CD8-positive, alpha-beta memory T cell (primary cell): ENCODE measurements around the gene DNAH7. TPM values are rescaled to one million over a fixed set of nuclear protein-coding genes. Genes with fewer than 3 reads are reported as not detected.

Experiments used
- CTCF ChIA-PET: fragments of 350-600 bp; sonication (Branson Sonifier 250); formaldehyde crosslinking; loops from one replicate; lab custom pipeline; 2021; ENCODE audit warnings: antibody characterized with exemption; lab: Charles Lee
- POLR2A ChIA-PET: fragments of 350-600 bp; sonication (Branson Sonifier 250); formaldehyde crosslinking; loops from one replicate; lab custom pipeline; 2021; ENCODE audit warnings: antibody characterized with exemption; lab: Charles Lee
- DNase-seq, 5 donors: peaks; one replicate each; pipeline versions ENCODE4 v3.0.0 to v3.0.0-alpha.2; 2020 to 2022; ENCODE audit warnings: mixed read lengths in 1 of 5
- H3K27ac ChIP-seq: one replicate; pipeline ENCODE4 v1.7.0; 2013; ENCODE audit warnings: low read depth, mild to moderate bottlenecking, low read length, moderate library complexity
- H3K27me3 ChIP-seq: 2 replicates; pipeline ENCODE4 v1.7.0; 2013; ENCODE audit warnings: low read length, mild to moderate bottlenecking; ENCODE audit not compliant: insufficient read depth, poor library complexity, severe bottlenecking
- H3K36me3 ChIP-seq: 2 replicates; pipeline ENCODE4 v1.7.0; 2013; ENCODE audit warnings: mild to moderate bottlenecking, low read length, moderate library complexity; ENCODE audit not compliant: insufficient read depth
- H3K4me1 ChIP-seq: 2 replicates; pipeline ENCODE4 v1.7.0; 2013; ENCODE audit warnings: mild to moderate bottlenecking, low read length, moderate library complexity; ENCODE audit not compliant: insufficient read depth
- H3K4me3 ChIP-seq: 2 replicates; pipeline ENCODE4 v1.7.0; 2013; ENCODE audit warnings: mild to moderate bottlenecking, low read length
- H3K9me3 ChIP-seq: 2 replicates; pipeline ENCODE4 v1.7.0; 2013; ENCODE audit warnings: mild to moderate bottlenecking, low read length
- H3K27ac Mint-ChIP-seq, 8 donors: one replicate each; pipeline ENCODE4 v1.8.0; 2020 to 2021; ENCODE audit warnings: mixed read lengths in 8 of 8, mild to moderate bottlenecking in 6 of 8, inconsistent platforms in 3 of 8, moderate library complexity in 3 of 8
- H3K27me3 Mint-ChIP-seq, 2 donors: one replicate each; pipeline ENCODE4 v1.8.0; 2020 to 2021; ENCODE audit warnings: mixed read lengths in 2 of 2, mild to moderate bottlenecking in 1 of 2, moderate library complexity in 1 of 2
- H3K36me3 Mint-ChIP-seq, 3 donors: one replicate each; pipeline ENCODE4 v1.8.0; 2020 to 2021; ENCODE audit warnings: mixed read lengths in 3 of 3, inconsistent platforms in 1 of 3, mild to moderate bottlenecking in 1 of 3
- H3K4me1 Mint-ChIP-seq, 3 donors: one replicate each; pipeline ENCODE4 v1.8.0; 2020 to 2021; ENCODE audit warnings: mixed read lengths in 3 of 3, inconsistent platforms in 1 of 3, mild to moderate bottlenecking in 1 of 3
- H3K4me3 Mint-ChIP-seq, 7 donors: one replicate each; pipeline ENCODE4 v1.8.0; 2020 to 2021; ENCODE audit warnings: mixed read lengths in 7 of 7, mild to moderate bottlenecking in 6 of 7, moderate library complexity in 4 of 7, inconsistent platforms in 2 of 7
- H3K9me3 Mint-ChIP-seq, 5 donors: one replicate each; pipeline ENCODE4 v1.8.0; 2020 to 2022; ENCODE audit warnings: mixed read lengths in 5 of 5, mild to moderate bottlenecking in 3 of 5, moderate library complexity in 2 of 5, inconsistent platforms in 1 of 5
- polyA plus RNA-seq: library from polyadenylated mRNA; unstranded; fragments of 300-500 nt; fragmentation: Illumina TruSeq; gene quantifications from one replicate; pipeline ENCODE4 v1.2.3, GENCODE V29; 2021
- total RNA-seq, 2 experiments: library from RNA; stranded (reverse); gene quantifications; one replicate each; pipeline ENCODE4 v1.2.3, GENCODE V29; 2021

The DNAH7 gene
- total and polyA plus RNA-seq, 3 experiments from 2014 or later = not detected

DNA sequence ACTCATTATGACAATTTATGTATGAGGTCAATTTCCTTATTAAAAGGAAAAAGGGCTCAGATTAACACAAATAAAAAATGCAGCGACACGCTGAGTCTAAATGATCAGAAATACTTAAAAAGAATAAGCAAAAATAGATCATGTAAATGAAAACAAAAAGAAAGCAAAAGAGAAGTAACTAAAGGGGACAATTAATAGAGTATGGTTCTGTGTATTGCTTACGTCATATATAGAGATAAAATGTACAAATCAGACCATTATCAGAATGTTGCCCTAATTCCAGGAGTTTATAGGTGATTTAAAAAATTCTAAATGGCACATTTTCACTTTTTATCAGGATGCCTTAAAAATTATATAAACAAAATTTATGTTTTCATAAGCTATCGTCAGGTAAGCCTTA, 189.5 kb downstream of the DNAH7 start:
- Mint-ChIP-seq H3K4me3 (no peak overlapping the region), H3K36me3 (no peaks in the 10 kb centered on the region)
- POLR2A ChIA-PET = no interaction called here

DNA sequence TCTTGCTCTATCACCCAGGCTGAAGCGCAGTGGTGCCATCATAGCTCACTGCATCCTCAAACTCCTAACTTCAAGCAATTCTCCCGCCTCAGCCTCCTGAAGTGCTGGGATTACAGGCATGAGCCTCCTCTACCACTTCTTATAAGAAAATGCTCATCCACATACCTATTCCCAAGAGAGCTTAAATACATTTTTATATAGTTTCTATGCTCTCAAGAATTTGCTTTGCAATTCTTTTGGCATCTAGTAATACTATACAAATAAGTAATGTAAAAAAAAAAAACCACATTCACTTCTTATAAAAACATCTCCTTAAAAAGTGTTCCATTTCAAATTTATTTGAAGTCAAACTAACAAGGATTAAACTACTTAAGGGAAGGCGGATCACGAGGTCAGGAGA, 197.3 kb downstream of the DNAH7 start:
- ChIA-PET CTCF (no interaction called here), POLR2A (no interaction called here)
- no peaks in the 10 kb centered on the region for H3K27me3 ChIP-seq
- peaks cover 0 to 2% (median 0%) of the 10 kb centered on the region in 5 donors for H3K9me3 Mint-ChIP-seq
- no peak for DNase-seq
- H3K36me3 Mint-ChIP-seq = no peaks in the 10 kb centered on the region
- peaks cover 12 to 38% of the 10 kb centered on the region in 2 donors for H3K27me3 Mint-ChIP-seq
- H3K9me3 ChIP-seq = no peaks in the 10 kb centered on the region
- H3K27ac Mint-ChIP-seq = no peak overlapping the region
- H3K4me1 ChIP-seq = no peaks in the 10 kb centered on the region
- H3K4me1 Mint-ChIP-seq = no peaks in the 10 kb centered on the region
- no peak overlapping the region for H3K27ac ChIP-seq
- H3K4me3 ChIP-seq = no peak overlapping the region
- H3K4me3 Mint-ChIP-seq = no peak overlapping the region
- H3K36me3 ChIP-seq = no peaks in the 10 kb centered on the region

More for the DNA sequence above, 189.5 kb downstream of the DNAH7 start:
- no peak overlapping the region for H3K27ac Mint-ChIP-seq
- Histone ChIP-seq H3K27ac (no peak overlapping the region), H3K4me1 (no peaks in the 10 kb centered on the region), H3K36me3 (no peaks in the 10 kb centered on the region), H3K9me3 (no peaks in the 10 kb centered on the region), H3K27me3 (no peaks in the 10 kb centered on the region), H3K4me3 (no peak overlapping the region)
- CTCF ChIA-PET = no interaction called here
- no peaks in the 10 kb centered on the region for H3K4me1 Mint-ChIP-seq
- peaks cover 2 to 5% of the 10 kb centered on the region in 2 donors for H3K27me3 Mint-ChIP-seq
- DNase-seq = no peak
- H3K9me3 Mint-ChIP-seq = peaks cover 0 to 2% (median 0%) of the 10 kb centered on the region in 5 donors

DNA sequence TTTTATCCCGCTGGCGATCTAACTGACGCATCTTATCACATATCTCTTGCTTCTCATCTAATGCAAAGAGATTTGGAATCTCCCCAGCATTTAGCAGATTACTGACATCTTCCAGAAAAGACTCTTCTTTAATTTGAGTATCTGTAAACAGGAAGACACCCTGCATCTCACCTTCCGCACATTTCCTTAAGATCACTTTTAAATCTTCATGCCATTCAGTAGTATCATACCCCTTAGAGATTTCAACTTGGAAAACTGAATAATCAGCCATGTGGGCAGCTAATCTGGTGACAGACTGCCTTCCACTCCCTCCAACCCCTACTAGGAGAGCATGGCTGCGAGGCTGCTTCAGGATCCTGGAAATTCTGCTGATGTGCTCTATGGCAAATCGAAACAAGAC, 204.3 kb downstream of the DNAH7 start:
- Mint-ChIP-seq H3K27me3 (peaks cover 5 to 38% of the 10 kb centered on the region in 2 donors), H3K9me3 (peaks cover 0 to 1% (median 0%) of the 10 kb centered on the region in 5 donors), H3K27ac (no peak overlapping the region), H3K4me1 (peaks cover 0 to 3% (median 0%) of the 10 kb centered on the region in 3 donors), H3K36me3 (no peaks in the 10 kb centered on the region), H3K4me3 (no peak overlapping the region)
- Histone ChIP-seq H3K4me1 (no peaks in the 10 kb centered on the region), H3K27me3 (no peaks in the 10 kb centered on the region), H3K4me3 (no peak overlapping the region), H3K27ac (no peak overlapping the region), H3K9me3 (no peaks in the 10 kb centered on the region), H3K36me3 (no peaks in the 10 kb centered on the region)
- ChIA-PET POLR2A (no interaction called here), CTCF (no interaction called here)
- DNase-seq = no peak

DNA sequence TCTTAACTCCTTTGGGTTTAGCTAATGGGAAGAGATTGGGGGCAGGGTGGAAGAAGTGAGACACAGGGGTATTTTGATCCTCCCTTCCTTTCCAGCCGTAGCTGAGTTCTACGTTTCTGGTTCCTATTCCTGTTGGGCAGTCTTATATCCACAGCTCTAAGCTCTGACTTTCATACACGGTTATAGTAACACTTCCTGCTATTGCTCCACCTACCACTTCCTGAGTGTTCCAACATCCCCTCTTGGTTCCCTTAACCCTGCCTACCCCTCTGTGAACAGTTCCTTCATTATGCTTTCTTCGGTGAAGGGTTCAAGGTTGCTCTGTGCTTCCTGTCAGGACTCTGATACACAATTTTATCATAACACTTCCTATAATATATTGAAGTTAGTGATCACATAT, 205.1 kb downstream of the DNAH7 start:
- no peaks in the 10 kb centered on the region for H3K4me1 ChIP-seq
- no peak overlapping the region for H3K27ac ChIP-seq
- no peak overlapping the region for H3K4me3 ChIP-seq
- Mint-ChIP-seq H3K4me1 (peaks cover 0 to 3% (median 0%) of the 10 kb centered on the region in 3 donors), H3K9me3 (peaks cover 0 to 1% (median 0%) of the 10 kb centered on the region in 5 donors), H3K4me3 (no peak overlapping the region), H3K36me3 (no peaks in the 10 kb centered on the region), H3K27me3 (peaks cover 5 to 31% of the 10 kb centered on the region in 2 donors), H3K27ac (no peak overlapping the region)
- POLR2A ChIA-PET = no interaction called here
- CTCF ChIA-PET = interaction anchor here (1.3 kb wide), 1 partner anchor 19 kb away, joined by 3 read pairs; no protein-coding TSS in a partner anchor
- no peak for DNase-seq
- no peaks in the 10 kb centered on the region for H3K27me3 ChIP-seq
- H3K9me3 ChIP-seq = no peaks in the 10 kb centered on the region
- H3K36me3 ChIP-seq = no peaks in the 10 kb centered on the region

DNA sequence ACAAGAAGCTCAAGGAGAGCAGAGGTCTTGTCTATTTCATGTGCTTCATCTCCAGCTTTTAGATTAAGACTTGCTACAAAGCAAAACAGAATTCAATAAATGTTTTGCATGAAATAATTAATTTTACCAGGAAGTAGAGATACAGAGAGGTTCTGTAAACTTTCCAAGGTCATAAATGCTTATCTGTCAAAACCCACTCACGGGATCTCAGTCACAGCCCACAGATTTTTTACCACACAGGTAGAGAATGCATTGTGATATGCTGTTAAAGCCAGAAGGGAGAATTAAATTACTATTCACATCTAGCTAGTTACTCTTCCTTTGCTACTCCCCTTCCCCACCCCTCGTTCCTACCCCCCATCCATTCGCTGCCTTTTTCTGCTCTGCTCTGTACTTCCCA, 205.5 kb downstream of the DNAH7 start:
- Histone ChIP-seq H3K4me1 (no peaks in the 10 kb centered on the region), H3K36me3 (no peaks in the 10 kb centered on the region), H3K27ac (no peak overlapping the region), H3K4me3 (no peak overlapping the region), H3K27me3 (no peaks in the 10 kb centered on the region), H3K9me3 (no peaks in the 10 kb centered on the region)
- CTCF ChIA-PET = interaction anchor here (1.3 kb wide), 1 partner anchor 19 kb away, joined by 3 read pairs; no protein-coding TSS in a partner anchor
- no peaks in the 10 kb centered on the region for H3K36me3 Mint-ChIP-seq
- no peak for DNase-seq
- POLR2A ChIA-PET = no interaction called here
- peaks cover 0 to 3% (median 0%) of the 10 kb centered on the region in 3 donors for H3K4me1 Mint-ChIP-seq
- H3K27me3 Mint-ChIP-seq = peaks cover 3 to 27% of the 10 kb centered on the region in 2 donors
- peaks cover 0 to 1% (median 0%) of the 10 kb centered on the region in 5 donors for H3K9me3 Mint-ChIP-seq
- H3K27ac Mint-ChIP-seq = no peak overlapping the region
- H3K4me3 Mint-ChIP-seq = no peak overlapping the region

DNA sequence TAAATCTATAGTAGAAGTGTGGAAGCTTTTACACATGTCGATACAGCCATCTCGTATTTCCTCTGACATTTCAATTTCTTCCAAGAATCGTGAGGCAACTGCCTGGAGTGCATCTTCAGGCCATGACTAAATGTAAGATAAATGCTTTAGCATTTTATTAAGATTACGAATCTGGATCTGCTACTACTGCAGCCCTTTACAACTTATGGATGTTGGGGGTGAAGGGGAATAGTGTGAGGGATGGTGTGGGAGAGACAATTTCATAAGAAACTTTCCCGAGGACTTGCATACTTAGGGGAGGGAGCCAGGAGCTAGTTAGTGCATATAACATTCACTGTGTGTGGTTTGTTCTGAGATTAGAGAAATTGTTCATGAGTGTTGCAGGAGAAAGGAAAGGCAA, 206.8 kb downstream of the DNAH7 start:
- POLR2A ChIA-PET = no interaction called here
- Mint-ChIP-seq H3K27ac (no peak overlapping the region), H3K9me3 (peaks cover 0 to 1% (median 0%) of the 10 kb centered on the region in 5 donors), H3K27me3 (peaks cover 0 to 25% of the 10 kb centered on the region in 2 donors), H3K4me1 (peaks cover 0 to 3% (median 0%) of the 10 kb centered on the region in 3 donors), H3K4me3 (no peak overlapping the region), H3K36me3 (no peaks in the 10 kb centered on the region)
- no peak overlapping the region for H3K4me3 ChIP-seq
- no peaks in the 10 kb centered on the region for H3K9me3 ChIP-seq
- H3K27me3 ChIP-seq = no peaks in the 10 kb centered on the region
- H3K27ac ChIP-seq = no peak overlapping the region
- H3K4me1 ChIP-seq = no peaks in the 10 kb centered on the region
- CTCF ChIA-PET = no interaction called here
- H3K36me3 ChIP-seq = no peaks in the 10 kb centered on the region
- no peak for DNase-seq

DNA sequence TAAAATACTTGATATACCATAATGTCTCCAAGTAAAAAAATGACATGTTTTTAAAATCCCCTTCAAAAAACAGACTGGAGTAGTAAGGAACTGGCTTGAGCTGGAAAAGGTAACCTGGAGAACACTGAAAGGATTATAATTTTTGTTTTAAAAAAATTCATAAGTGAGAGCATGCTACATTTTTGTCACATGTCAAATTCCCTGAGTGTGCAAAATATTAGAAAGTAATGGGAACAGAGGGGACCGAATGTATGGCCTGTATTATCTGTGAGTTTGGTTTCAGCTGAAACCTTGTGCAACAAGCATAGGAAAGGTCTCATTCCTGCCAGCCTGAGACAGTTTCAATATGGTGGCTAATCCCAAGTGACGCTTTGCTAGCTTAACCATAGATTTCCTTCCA, 209.1 kb downstream of the DNAH7 start:
- H3K4me3 ChIP-seq = no peak overlapping the region
- H3K9me3 ChIP-seq = no peaks in the 10 kb centered on the region
- Mint-ChIP-seq H3K36me3 (no peaks in the 10 kb centered on the region), H3K4me3 (no peak overlapping the region), H3K27me3 (peaks cover 0 to 19% of the 10 kb centered on the region in 2 donors), H3K9me3 (peaks cover 0 to 1% (median 0%) of the 10 kb centered on the region in 5 donors), H3K4me1 (peaks cover 0 to 3% (median 0%) of the 10 kb centered on the region in 3 donors), H3K27ac (no peak overlapping the region)
- POLR2A ChIA-PET = no interaction called here
- CTCF ChIA-PET = no interaction called here
- H3K27me3 ChIP-seq = no peaks in the 10 kb centered on the region
- H3K27ac ChIP-seq = no peak overlapping the region
- no peaks in the 10 kb centered on the region for H3K4me1 ChIP-seq
- no peak for DNase-seq
- H3K36me3 ChIP-seq = no peaks in the 10 kb centered on the region

DNA sequence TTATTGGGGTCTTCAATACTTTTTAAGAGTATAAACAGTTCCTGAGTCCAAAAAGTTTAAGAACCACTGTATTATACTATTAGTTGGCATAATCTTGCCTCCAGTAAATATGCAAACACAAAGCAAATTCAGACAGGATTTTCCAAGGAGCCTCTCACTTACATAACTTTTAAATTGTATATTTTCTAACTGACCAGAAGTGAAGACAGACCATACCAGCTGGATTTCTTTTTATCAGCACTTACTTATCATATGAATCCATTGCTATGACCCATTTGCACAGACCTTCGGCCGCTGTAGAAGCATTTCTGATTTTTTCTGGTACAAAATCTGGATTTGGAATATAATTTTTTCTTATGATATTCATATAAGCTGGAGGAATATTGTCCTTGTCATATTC, 211.5 kb downstream of the DNAH7 start:
- Mint-ChIP-seq H3K4me3 (no peak overlapping the region), H3K9me3 (no peaks in the 10 kb centered on the region), H3K36me3 (no peaks in the 10 kb centered on the region), H3K27me3 (peaks cover 0 to 9% of the 10 kb centered on the region in 2 donors), H3K4me1 (no peaks in the 10 kb centered on the region), H3K27ac (no peak overlapping the region)
- H3K27ac ChIP-seq = no peak overlapping the region
- no peak overlapping the region for H3K4me3 ChIP-seq
- ChIA-PET CTCF (no interaction called here), POLR2A (no interaction called here)
- no peaks in the 10 kb centered on the region for H3K9me3 ChIP-seq
- H3K27me3 ChIP-seq = no peaks in the 10 kb centered on the region
- no peak for DNase-seq
- no peaks in the 10 kb centered on the region for H3K36me3 ChIP-seq
- no peaks in the 10 kb centered on the region for H3K4me1 ChIP-seq
